Right atrium auricular region (tissue), 2 donors: ENCODE data around the gene AMPH. TPM values are rescaled to one million over a fixed set of nuclear protein-coding genes. Genes with fewer than 3 reads are reported as not detected.

Experiments used
- DNase-seq: peaks from one replicate; pipeline ENCODE4 v3.0.0-alpha.2; 2019; ENCODE audit warnings: low spot score
- H3K27ac ChIP-seq, 2 donors: fragments of 200-600 bp; sonication (generic); 1 replicate in 1 of 2; 2 replicates in 1 of 2; pipeline ENCODE4 v1.5.1; 2016 to 2019
- H3K27me3 ChIP-seq, 2 donors: fragments of 200-600 bp; sonication (generic); one replicate each; pipeline versions ENCODE4 v1.5.1 to v1.6.0; 2017 to 2019
- H3K36me3 ChIP-seq: fragments of 200-600 bp; sonication (generic); one replicate; pipeline ENCODE4 v1.5.1; 2016
- H3K4me1 ChIP-seq, 2 donors: fragments of 200-600 bp; sonication (generic); one replicate each; pipeline versions ENCODE4 v1.5.1 to v1.6.0; 2017 to 2019
- H3K4me3 ChIP-seq, 2 donors: fragments of 200-600 bp; sonication (generic); 1 replicate in 1 of 2; 2 replicates in 1 of 2; pipeline ENCODE4 v1.5.1; 2017 to 2019; ENCODE audit warnings: mild to moderate bottlenecking in 1 of 2, moderate library complexity in 1 of 2
- H3K9me3 ChIP-seq, 2 donors: fragments of 200-600 bp; sonication (generic); one replicate each; pipeline ENCODE4 v1.5.1; 2019
- total RNA-seq, 2 donors: library from RNA; depleted of rRNA; stranded (reverse); fragments of >200 nt; gene quantifications; one replicate each; pipeline ENCODE4 v1.1.0, GENCODE V29; 2016
- TF ChIP-seq, protein P1 (sequence below), 2 donors: fragments of 200-600 bp; sonication (generic); IDR thresholded peaks; one replicate each; pipeline ENCODE4 v1.5.1; 2019; ENCODE audit warnings: antibody characterized with exemption in 2 of 2

The AMPH gene
- total RNA-seq, 2 donors from 2014 or later: 5.3 to 9.0 TPM

DNA sequence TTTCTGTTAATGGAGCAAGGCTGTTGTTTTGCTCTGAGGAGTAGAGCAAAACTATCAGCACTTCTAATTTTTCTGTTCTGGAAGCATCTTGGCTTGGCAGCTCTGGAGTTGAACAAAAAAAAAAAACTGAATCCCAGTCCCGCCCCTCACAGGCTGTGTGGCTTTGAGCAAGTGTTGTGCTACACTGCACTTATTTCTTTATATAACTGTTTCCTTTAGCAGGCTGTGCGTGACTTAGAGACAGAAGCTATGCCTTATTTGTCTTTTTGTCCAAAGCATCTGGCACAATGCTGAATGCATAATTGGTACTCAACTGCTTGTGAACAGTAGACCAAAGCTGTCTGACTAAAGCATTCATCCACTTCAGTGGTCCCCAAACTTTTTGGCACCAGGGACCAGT, 96.1 kb downstream of the AMPH start:
- Histone ChIP-seq H3K27ac (no peak overlapping the region), H3K36me3 (no peaks in the 10 kb centered on the region), H3K4me1 (peaks cover 0 to 7% of the 10 kb centered on the region in 2 donors), H3K9me3 (no peaks in the 10 kb centered on the region), H3K4me3 (no peak overlapping the region), H3K27me3 (no peaks in the 10 kb centered on the region)
- TF ChIP-seq, protein P1, sequence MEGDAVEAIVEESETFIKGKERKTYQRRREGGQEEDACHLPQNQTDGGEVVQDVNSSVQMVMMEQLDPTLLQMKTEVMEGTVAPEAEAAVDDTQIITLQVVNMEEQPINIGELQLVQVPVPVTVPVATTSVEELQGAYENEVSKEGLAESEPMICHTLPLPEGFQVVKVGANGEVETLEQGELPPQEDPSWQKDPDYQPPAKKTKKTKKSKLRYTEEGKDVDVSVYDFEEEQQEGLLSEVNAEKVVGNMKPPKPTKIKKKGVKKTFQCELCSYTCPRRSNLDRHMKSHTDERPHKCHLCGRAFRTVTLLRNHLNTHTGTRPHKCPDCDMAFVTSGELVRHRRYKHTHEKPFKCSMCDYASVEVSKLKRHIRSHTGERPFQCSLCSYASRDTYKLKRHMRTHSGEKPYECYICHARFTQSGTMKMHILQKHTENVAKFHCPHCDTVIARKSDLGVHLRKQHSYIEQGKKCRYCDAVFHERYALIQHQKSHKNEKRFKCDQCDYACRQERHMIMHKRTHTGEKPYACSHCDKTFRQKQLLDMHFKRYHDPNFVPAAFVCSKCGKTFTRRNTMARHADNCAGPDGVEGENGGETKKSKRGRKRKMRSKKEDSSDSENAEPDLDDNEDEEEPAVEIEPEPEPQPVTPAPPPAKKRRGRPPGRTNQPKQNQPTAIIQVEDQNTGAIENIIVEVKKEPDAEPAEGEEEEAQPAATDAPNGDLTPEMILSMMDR (IDR thresholded peaks at IDR 0.05): no peak
- no peak for DNase-seq

DNA sequence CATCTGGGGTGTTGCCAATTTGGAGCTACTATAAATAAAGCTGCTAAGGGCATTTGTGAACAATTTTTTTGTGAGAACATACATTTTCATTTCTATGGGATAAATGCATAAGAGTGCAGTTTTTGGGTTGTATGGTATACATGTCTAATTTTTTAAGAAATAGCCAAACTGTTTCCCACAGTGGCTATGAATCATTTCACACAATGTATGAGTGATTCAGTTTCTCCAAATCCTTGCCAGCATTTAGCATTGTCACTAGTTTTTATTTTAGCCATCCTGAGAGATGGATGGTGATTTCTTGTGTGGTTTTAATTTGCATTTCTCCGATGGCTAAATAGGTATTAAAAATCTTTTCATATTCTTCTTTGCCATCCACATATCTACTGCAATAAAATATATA, 105.3 kb downstream of the AMPH start:
- Histone ChIP-seq H3K9me3 (no peaks in the 10 kb centered on the region), H3K27ac (no peak overlapping the region), H3K4me1 (peaks cover 0 to 6% of the 10 kb centered on the region in 2 donors), H3K27me3 (no peaks in the 10 kb centered on the region), H3K4me3 (no peak overlapping the region), H3K36me3 (no peaks in the 10 kb centered on the region)
- TF ChIP-seq, protein P1 (IDR thresholded peaks at IDR 0.05): no peak
- DNase-seq: no peak

DNA sequence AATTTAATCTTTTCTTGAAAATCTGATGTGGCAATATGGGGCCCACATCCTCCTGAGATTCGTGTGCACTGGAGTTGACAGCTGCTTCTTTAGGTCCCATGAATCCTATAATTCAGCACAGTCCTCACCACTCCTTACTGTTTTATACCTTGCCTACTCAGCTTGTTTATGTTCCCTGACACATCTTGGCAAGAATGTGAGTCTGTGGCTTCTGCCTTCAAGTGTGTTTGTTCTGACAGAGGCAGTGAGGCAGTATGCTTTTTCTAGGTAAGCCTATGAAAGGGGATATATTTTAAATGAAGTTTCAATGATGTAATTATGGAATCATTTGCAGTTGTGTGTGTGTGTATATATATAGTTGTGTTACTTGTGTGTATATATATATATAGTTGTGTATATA, 106.4 kb downstream of the AMPH start:
- no peak for DNase-seq
- H3K27ac ChIP-seq: no peak overlapping the region
- no peaks in the 10 kb centered on the region for H3K9me3 ChIP-seq
- H3K4me3 ChIP-seq: no peak overlapping the region
- H3K4me1 ChIP-seq: no peaks in the 10 kb centered on the region
- no peaks in the 10 kb centered on the region for H3K36me3 ChIP-seq
- H3K27me3 ChIP-seq: no peaks in the 10 kb centered on the region
- TF ChIP-seq, protein P1 (IDR thresholded peaks at IDR 0.05): no peak

DNA sequence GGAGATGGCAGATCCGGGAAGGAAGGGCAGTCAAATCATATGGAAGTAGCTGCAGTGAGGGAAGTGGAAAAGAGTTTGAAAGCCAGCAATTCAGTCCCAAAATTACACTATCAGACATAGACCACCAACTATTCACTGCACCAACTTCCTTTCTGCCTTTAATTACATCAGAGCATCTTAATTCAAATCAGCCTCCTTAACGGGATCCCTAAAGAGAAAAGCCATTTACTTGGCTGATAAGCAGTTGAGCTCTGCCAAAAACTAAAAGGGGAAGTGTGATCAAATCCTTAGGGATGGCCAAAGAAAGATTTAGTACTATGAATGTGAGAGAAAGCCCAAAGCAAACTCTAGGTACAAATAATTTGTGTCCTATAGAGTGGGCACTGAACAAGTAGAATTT, 110.4 kb downstream of the AMPH start:
- no peak overlapping the region for H3K27ac ChIP-seq
- TF ChIP-seq, protein P1 (IDR thresholded peaks at IDR 0.05): no peak

DNA sequence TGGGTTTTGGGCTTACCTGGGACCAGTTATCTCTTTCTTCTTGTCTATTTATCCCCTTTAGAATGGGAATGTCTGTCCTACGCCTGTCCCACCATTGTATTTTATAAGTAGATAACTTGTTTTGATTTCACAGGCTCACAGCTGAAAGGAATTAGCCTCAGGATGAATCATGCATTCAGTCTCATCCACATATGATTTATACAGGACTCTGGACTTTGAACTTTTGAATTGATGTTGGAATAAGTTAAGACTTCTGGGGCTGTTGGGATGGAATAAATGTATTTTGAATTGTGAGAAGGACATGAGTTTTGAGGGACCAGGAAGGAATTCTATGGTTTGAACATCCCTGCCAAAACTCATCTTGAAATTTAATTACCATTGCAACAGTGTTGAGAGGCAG, 112.6 kb downstream of the AMPH start:
- peaks cover 0 to 12% of the 10 kb centered on the region in 2 donors for H3K9me3 ChIP-seq
- H3K27ac ChIP-seq: no peak overlapping the region
- no peaks in the 10 kb centered on the region for H3K27me3 ChIP-seq
- no peak for DNase-seq
- no peak overlapping the region for H3K4me3 ChIP-seq
- no peaks in the 10 kb centered on the region for H3K4me1 ChIP-seq
- TF ChIP-seq, protein P1 (IDR thresholded peaks at IDR 0.05): no peak
- H3K36me3 ChIP-seq: no peaks in the 10 kb centered on the region

More for the DNA sequence above, 110.4 kb downstream of the AMPH start:
- H3K27me3 ChIP-seq: no peaks in the 10 kb centered on the region
- H3K4me3 ChIP-seq: no peak overlapping the region
- H3K36me3 ChIP-seq: no peaks in the 10 kb centered on the region
- no peak for DNase-seq
- H3K4me1 ChIP-seq: no peaks in the 10 kb centered on the region
- H3K9me3 ChIP-seq: peaks cover 0 to 9% of the 10 kb centered on the region in 2 donors

DNA sequence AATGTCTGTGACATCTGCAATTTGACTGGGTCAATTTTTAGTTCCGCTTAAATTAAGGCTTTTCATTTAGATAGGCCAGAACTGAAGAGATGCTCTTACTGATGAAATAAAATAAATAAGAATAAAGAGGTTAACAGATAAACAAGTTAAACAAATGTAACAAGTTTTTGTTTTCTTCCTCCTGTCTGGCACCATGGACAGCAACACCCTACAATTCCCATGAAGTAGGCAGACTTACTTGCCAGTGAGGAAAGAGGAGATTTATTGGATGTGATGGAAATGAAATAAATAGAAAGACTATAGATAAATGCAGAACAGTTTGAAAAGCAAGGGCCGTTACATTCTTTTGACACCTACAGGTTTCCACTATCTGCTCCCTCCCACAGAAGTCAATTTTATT, 118.5 kb downstream of the AMPH start:
- TF ChIP-seq, protein P1 (IDR thresholded peaks at IDR 0.05): no peak
- Histone ChIP-seq H3K9me3 (peaks cover 0 to 12% of the 10 kb centered on the region in 2 donors), H3K36me3 (no peaks in the 10 kb centered on the region), H3K27ac (no peak overlapping the region), H3K27me3 (no peaks in the 10 kb centered on the region), H3K4me1 (no peaks in the 10 kb centered on the region), H3K4me3 (no peak overlapping the region)
- no peak for DNase-seq
